Measurements from ENCODE around the gene CDH13.

DNA sequence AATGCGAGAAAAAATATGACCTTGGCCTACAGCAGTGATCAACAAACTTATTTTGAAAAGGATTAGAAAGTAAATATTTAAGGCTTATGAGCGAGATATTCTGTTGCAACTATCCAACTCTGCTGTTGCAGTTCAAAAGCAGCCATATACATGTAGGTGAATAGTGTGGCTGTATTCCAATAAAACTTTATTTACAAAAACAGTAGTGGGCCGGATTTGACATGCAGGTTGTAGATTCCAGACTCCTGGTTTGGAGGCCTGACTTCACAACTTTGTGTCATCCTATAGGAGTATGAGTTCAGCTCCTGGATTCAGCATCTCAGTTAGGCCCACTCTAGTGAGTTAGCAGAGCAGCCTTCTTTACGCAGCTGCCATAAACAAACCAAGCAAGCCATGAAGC, 386.3 kb downstream of the CDH13 start:
- TF ChIP-seq, protein P1, sequence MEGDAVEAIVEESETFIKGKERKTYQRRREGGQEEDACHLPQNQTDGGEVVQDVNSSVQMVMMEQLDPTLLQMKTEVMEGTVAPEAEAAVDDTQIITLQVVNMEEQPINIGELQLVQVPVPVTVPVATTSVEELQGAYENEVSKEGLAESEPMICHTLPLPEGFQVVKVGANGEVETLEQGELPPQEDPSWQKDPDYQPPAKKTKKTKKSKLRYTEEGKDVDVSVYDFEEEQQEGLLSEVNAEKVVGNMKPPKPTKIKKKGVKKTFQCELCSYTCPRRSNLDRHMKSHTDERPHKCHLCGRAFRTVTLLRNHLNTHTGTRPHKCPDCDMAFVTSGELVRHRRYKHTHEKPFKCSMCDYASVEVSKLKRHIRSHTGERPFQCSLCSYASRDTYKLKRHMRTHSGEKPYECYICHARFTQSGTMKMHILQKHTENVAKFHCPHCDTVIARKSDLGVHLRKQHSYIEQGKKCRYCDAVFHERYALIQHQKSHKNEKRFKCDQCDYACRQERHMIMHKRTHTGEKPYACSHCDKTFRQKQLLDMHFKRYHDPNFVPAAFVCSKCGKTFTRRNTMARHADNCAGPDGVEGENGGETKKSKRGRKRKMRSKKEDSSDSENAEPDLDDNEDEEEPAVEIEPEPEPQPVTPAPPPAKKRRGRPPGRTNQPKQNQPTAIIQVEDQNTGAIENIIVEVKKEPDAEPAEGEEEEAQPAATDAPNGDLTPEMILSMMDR (IDR thresholded peaks at IDR 0.05; ENCODE audit: low read depth, low read length, poor library complexity, severe bottlenecking) = no peak
- no peak for TF ChIP-seq EZH2phosphoT487 (IDR thresholded peaks at IDR 0.05; ENCODE audit: borderline replicate concordance, low read length)

Data from DOHH2 (cell line).